ENCODE data around the gene E2F8.

The E2F8 gene

DNA sequence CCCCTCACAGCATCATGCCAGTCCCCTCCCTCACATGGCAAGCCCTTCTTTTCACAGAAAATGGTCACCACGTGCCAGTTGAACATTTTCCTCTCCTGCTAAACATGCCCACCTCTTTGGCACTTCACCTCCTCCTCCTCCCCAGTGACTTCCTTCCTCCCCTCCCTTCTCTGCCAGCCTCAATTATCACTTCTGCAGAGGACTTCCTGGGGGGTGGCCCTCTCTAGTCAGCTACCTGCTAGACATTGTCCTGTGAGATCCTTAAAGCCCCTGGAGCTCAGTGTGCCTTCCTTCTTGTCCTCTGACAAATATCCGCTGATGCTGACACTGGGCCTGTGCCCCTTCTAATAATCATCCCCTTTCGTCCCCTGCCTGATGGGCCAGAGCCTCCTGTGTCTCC lies 43.2 kb upstream of the E2F8 start:
- TF ChIP-seq CEBPB (IDR thresholded peaks at IDR 0.05) (no peak), TCF12 (IDR thresholded peaks at IDR 0.05; ENCODE audit: low read depth) (no peak), FOXM1 (IDR thresholded peaks at IDR 0.05; ENCODE audit: borderline replicate concordance, low read depth) (no peak), EP300 (IDR thresholded peaks at IDR 0.05; ENCODE audit: borderline replicate concordance) (no peak)
- TF ChIP-seq, protein P1, sequence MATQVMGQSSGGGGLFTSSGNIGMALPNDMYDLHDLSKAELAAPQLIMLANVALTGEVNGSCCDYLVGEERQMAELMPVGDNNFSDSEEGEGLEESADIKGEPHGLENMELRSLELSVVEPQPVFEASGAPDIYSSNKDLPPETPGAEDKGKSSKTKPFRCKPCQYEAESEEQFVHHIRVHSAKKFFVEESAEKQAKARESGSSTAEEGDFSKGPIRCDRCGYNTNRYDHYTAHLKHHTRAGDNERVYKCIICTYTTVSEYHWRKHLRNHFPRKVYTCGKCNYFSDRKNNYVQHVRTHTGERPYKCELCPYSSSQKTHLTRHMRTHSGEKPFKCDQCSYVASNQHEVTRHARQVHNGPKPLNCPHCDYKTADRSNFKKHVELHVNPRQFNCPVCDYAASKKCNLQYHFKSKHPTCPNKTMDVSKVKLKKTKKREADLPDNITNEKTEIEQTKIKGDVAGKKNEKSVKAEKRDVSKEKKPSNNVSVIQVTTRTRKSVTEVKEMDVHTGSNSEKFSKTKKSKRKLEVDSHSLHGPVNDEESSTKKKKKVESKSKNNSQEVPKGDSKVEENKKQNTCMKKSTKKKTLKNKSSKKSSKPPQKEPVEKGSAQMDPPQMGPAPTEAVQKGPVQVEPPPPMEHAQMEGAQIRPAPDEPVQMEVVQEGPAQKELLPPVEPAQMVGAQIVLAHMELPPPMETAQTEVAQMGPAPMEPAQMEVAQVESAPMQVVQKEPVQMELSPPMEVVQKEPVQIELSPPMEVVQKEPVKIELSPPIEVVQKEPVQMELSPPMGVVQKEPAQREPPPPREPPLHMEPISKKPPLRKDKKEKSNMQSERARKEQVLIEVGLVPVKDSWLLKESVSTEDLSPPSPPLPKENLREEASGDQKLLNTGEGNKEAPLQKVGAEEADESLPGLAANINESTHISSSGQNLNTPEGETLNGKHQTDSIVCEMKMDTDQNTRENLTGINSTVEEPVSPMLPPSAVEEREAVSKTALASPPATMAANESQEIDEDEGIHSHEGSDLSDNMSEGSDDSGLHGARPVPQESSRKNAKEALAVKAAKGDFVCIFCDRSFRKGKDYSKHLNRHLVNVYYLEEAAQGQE (IDR thresholded peaks at IDR 0.05; ENCODE audit: low read depth), result no peak

DNA sequence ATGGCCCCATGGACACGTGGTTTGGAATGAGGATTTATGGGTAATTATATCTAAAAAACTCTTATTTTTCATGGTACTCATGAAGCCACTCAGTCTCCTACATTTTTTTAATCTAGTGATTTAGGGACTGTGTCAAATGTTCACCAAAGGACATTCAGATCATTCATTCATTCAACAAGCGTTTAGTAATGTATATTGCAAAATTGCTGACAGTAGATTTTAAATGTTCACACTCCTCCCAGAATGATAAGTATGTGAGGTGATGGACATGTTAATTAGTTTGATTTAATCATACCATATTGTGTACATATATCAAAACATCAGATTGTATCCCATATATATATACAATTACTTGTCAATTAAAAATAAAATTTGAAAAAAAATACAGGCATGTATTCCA lies 40.8 kb upstream of the E2F8 start:
- TF ChIP-seq NFIC (IDR thresholded peaks at IDR 0.05) (no peak), TEAD4 (IDR thresholded peaks at IDR 0.05) (no peak), RAD21 (IDR thresholded peaks at IDR 0.05; ENCODE audit: low read depth) (no peak), EGR1 (IDR thresholded peaks at IDR 0.05) (no peak), CREB1 (IDR thresholded peaks at IDR 0.05; ENCODE audit: low read depth) (no peak)
- TF ChIP-seq, protein P1 (IDR thresholded peaks at IDR 0.05; ENCODE audit: low read depth), result no peak
- TF ChIP-seq, protein P2, sequence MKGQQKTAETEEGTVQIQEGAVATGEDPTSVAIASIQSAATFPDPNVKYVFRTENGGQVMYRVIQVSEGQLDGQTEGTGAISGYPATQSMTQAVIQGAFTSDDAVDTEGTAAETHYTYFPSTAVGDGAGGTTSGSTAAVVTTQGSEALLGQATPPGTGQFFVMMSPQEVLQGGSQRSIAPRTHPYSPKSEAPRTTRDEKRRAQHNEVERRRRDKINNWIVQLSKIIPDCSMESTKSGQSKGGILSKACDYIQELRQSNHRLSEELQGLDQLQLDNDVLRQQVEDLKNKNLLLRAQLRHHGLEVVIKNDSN (IDR thresholded peaks at IDR 0.05), result no peak

DNA sequence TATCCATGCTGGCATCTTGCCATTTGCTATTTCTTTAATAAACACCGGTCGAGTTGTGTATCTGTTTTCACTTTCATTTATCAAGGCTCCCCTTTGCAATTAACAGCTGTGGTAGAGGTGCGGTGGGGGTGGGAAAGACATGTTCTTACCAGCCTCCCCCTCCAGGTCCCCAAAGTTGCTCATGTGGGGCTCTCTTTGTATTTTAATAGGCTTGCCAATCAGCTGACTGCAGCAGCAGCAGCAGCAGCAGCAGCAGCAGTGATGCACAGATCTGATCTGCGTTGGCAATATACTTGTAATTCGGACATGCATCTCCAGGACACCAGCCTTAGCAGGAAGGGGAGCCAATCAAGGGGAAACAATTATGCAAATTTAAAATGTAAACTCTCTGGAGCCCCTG lies 40.3 kb upstream of the E2F8 start:
- TF ChIP-seq NFIC (IDR thresholded peaks at IDR 0.05), result no peak
- TF ChIP-seq, protein P3, sequence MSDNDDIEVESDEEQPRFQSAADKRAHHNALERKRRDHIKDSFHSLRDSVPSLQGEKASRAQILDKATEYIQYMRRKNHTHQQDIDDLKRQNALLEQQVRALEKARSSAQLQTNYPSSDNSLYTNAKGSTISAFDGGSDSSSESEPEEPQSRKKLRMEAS (IDR thresholded peaks at IDR 0.05), result no peak
- no peak for TF ChIP-seq CEBPB (IDR thresholded peaks at IDR 0.05)
- no peak for TF ChIP-seq EGR1 (IDR thresholded peaks at IDR 0.05)
- no peak for TF ChIP-seq FOXM1 (IDR thresholded peaks at IDR 0.05; ENCODE audit: borderline replicate concordance, low read depth)
- TF ChIP-seq TEAD4 (IDR thresholded peaks at IDR 0.05), result no peak
- no peak for TF ChIP-seq CREB1 (IDR thresholded peaks at IDR 0.05; ENCODE audit: low read depth)
- TF ChIP-seq, protein P1 (IDR thresholded peaks at IDR 0.05; ENCODE audit: low read depth), result no peak
- TF ChIP-seq ZBTB7A (IDR thresholded peaks at IDR 0.05; ENCODE audit: low read depth), result no peak
- no peak for TF ChIP-seq EP300 (IDR thresholded peaks at IDR 0.05; ENCODE audit: borderline replicate concordance)
- TF ChIP-seq TCF12 (IDR thresholded peaks at IDR 0.05; ENCODE audit: low read depth), result no peak
- TF ChIP-seq, protein P2 (IDR thresholded peaks at IDR 0.05), result no peak
- TF ChIP-seq YY1 (IDR thresholded peaks at IDR 0.05; ENCODE audit: low read depth), result no peak
- TF ChIP-seq RAD21 (IDR thresholded peaks at IDR 0.05; ENCODE audit: low read depth), result no peak
- TF ChIP-seq TAF1 (IDR thresholded peaks at IDR 0.05; ENCODE audit: low read depth), result no peak

DNA sequence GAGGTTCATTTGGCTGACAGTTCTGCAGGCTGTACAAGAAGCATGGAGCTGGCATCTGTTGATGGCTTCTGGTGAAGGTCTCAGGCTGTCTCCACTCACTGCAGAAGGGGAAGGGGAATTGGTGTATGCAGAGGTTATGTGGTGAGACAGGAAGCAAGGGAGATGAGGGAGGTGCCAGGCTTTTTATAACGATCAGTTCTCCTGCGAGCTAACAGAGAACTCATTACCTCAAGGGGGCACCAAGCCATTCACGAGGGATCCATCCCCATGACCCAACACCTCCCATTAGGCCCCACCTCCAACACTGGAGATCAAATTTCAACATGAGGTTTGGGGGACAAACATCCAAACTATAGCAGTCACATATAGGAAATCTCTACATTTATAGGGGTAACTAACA lies 38.7 kb upstream of the E2F8 start:
- TF ChIP-seq YY1 (IDR thresholded peaks at IDR 0.05; ENCODE audit: low read depth) (no peak), FOXM1 (IDR thresholded peaks at IDR 0.05; ENCODE audit: borderline replicate concordance, low read depth) (no peak), EP300 (IDR thresholded peaks at IDR 0.05; ENCODE audit: borderline replicate concordance) (no peak), CREB1 (IDR thresholded peaks at IDR 0.05; ENCODE audit: low read depth) (no peak), TAF1 (IDR thresholded peaks at IDR 0.05; ENCODE audit: low read depth) (no peak), NFIC (IDR thresholded peaks at IDR 0.05) (no peak), ZBTB7A (IDR thresholded peaks at IDR 0.05; ENCODE audit: low read depth) (no peak), RAD21 (IDR thresholded peaks at IDR 0.05; ENCODE audit: low read depth) (no peak), EGR1 (IDR thresholded peaks at IDR 0.05) (no peak), TCF12 (IDR thresholded peaks at IDR 0.05; ENCODE audit: low read depth) (no peak), TEAD4 (IDR thresholded peaks at IDR 0.05) (no peak), CEBPB (IDR thresholded peaks at IDR 0.05) (no peak)
- TF ChIP-seq, protein P1 (IDR thresholded peaks at IDR 0.05; ENCODE audit: low read depth), result no peak
- TF ChIP-seq, protein P3 (IDR thresholded peaks at IDR 0.05), result no peak
- TF ChIP-seq, protein P2 (IDR thresholded peaks at IDR 0.05), result no peak

Data from Ishikawa (cell line).